Endothelial cell of umbilical vein (primary cell): ENCODE data around the gene SIGLECL1. TPM values are rescaled to one million over a fixed set of nuclear protein-coding genes. Genes with fewer than 3 reads are reported as not detected.

Source experiments
- BruUV-seq: library from RNA; stranded (reverse); fragments of 400-500 nt; replicated peaks from 2 replicates; lab custom pipeline; 2021; lab: Mats Ljungman, UMichigan
- CTCF ChIA-PET: fragments of 300-600, 350-600 bp; sonication (Branson Sonifier 250); formaldehyde crosslinking; loops from one replicate; lab custom pipeline; 2021; ENCODE audit warnings: antibody characterized with exemption, inconsistent platforms; lab: Charles Lee
- POLR2A ChIA-PET: fragments of 300-600, 350-600 bp; sonication (Branson Sonifier 250); formaldehyde crosslinking; loops from one replicate; lab custom pipeline; 2021; ENCODE audit warnings: antibody characterized with exemption, inconsistent platforms; lab: Charles Lee
- DNase-seq: peaks from one replicate; pipeline ENCODE4 v3.0.0-alpha.2; 2011; ENCODE audit warnings: low read depth, low spot score
- FAIRE-seq: peaks from 2 replicates; lab custom pipeline; 2011; peaks lifted over from hg19 to GRCh38; lab: Jason Lieb, UNC
- H2AFZ ChIP-seq: 2 replicates; pipeline ENCODE4 v1.6.0; 2012; ENCODE audit warnings: low read depth, low read length, control low read depth, inconsistent platforms
- H3K27ac ChIP-seq: 2 replicates; pipeline ENCODE4 v1.5.1; 2011; ENCODE audit warnings: low read depth, mild to moderate bottlenecking, control low read depth, low read length, moderate library complexity; ENCODE audit not compliant: insufficient read depth
- H3K27me3 ChIP-seq, 2 experiments: 2 replicates each; pipeline versions ENCODE4 v1.6.0 to v1.6.1; 2011; ENCODE audit warnings: low read length in 2 of 2, mixed read lengths in 1 of 2; ENCODE audit not compliant: control insufficient read depth in 2 of 2, insufficient read depth in 2 of 2
- H3K36me3 ChIP-seq, 2 experiments: 2 replicates in 1 of 2; 3 replicates in 1 of 2; pipeline ENCODE4 v1.5.1; 2011; ENCODE audit warnings: low read length in 2 of 2, mild to moderate bottlenecking in 1 of 2, moderate library complexity in 1 of 2; ENCODE audit not compliant: control insufficient read depth in 2 of 2, insufficient read depth in 2 of 2; ENCODE audit errors: extremely low read depth in 1 of 2
- H3K4me1 ChIP-seq: 3 replicates; pipeline ENCODE4 v1.5.1; 2011; ENCODE audit warnings: mild to moderate bottlenecking, low read length; ENCODE audit not compliant: control insufficient read depth, insufficient read depth; ENCODE audit errors: extremely low read depth
- H3K4me2 ChIP-seq: 2 replicates; pipeline ENCODE4 v1.6.1; 2011; ENCODE audit warnings: low read length, control low read depth, mixed read lengths; ENCODE audit not compliant: insufficient read depth
- H3K4me3 ChIP-seq, 3 experiments: fragments of 200-600 bp in 1 of 3; sonication (generic), shearing (Covaris generic) in 1 of 3; replicated peaks in 1 of 3; 2 replicates each; pipeline ENCODE4 v1.5.1; 2011 to 2016; ENCODE audit warnings: control low read depth in 3 of 3, low read length in 3 of 3, mild to moderate bottlenecking in 2 of 3, inconsistent platforms in 1 of 3, low read depth in 1 of 3, moderate library complexity in 1 of 3; ENCODE audit not compliant: insufficient read depth in 1 of 3
- H3K79me2 ChIP-seq: 2 replicates; pipeline ENCODE4 v1.6.0; 2012; ENCODE audit warnings: low read length, inconsistent platforms; ENCODE audit not compliant: control insufficient read depth, insufficient read depth
- H3K9ac ChIP-seq: replicated peaks from 2 replicates; pipeline ENCODE3; 2011; ENCODE audit warnings: low read length, control low read depth; ENCODE audit not compliant: insufficient read depth; ENCODE audit errors: extremely low read depth
- H3K9me1 ChIP-seq: replicated peaks from 3 replicates; pipeline ENCODE4 v1.6.0; 2011; ENCODE audit warnings: mild to moderate bottlenecking, low read length; ENCODE audit not compliant: control insufficient read depth, insufficient read depth; ENCODE audit errors: extremely low read depth
- H3K9me3 ChIP-seq: replicated peaks from 2 replicates; pipeline ENCODE4 v1.5.1; 2012; ENCODE audit warnings: low read length, inconsistent platforms; ENCODE audit not compliant: control insufficient read depth, insufficient read depth
- H4K20me1 ChIP-seq: replicated peaks from 2 replicates; pipeline ENCODE3; 2011; ENCODE audit warnings: mild to moderate bottlenecking, low read length; ENCODE audit not compliant: control insufficient read depth, insufficient read depth; ENCODE audit errors: extremely low read depth
- EZH2 ChIP-seq: IDR thresholded peaks from 2 replicates; pipeline ENCODE4 v1.6.1; 2012; ENCODE audit warnings: borderline replicate concordance, low read depth, mild to moderate bottlenecking, moderate library complexity, low read length, inconsistent platforms; ENCODE audit not compliant: severe bottlenecking
- FOS ChIP-seq: IDR thresholded peaks from 2 replicates; pipeline ENCODE4 v1.6.1; 2011; ENCODE audit warnings: mild to moderate bottlenecking, low read length, moderate library complexity, borderline replicate concordance; ENCODE audit not compliant: insufficient read depth
- GATA2 ChIP-seq: IDR thresholded peaks from 2 replicates; pipeline ENCODE4 v1.7.0; 2011; ENCODE audit warnings: low read depth, mild to moderate bottlenecking, moderate library complexity, mixed read lengths, low read length; ENCODE audit not compliant: insufficient read length, insufficient read depth
- JUN ChIP-seq: IDR thresholded peaks from 2 replicates; pipeline ENCODE4 v1.6.1; 2011; ENCODE audit warnings: borderline replicate concordance, low read depth; ENCODE audit not compliant: insufficient read length, insufficient read depth
- MYC ChIP-seq: IDR thresholded peaks from one replicate; pipeline ENCODE4 v1.6.1; 2011; ENCODE audit warnings: mild to moderate bottlenecking, low read depth, low read length
- POLR2A ChIP-seq: IDR thresholded peaks from 2 replicates; pipeline ENCODE4 v1.6.1; 2012; ENCODE audit warnings: low read depth, mild to moderate bottlenecking, control low read depth, low read length
- POLR2AphosphoS5 ChIP-seq: IDR thresholded peaks from 2 replicates; pipeline ENCODE4 v1.6.1; 2012; ENCODE audit warnings: low read depth, mild to moderate bottlenecking, control low read depth, low read length, moderate library complexity; ENCODE audit not compliant: insufficient read depth
- dilution Hi-C: fragments of 300-500 bp; cut with MboI; formaldehyde crosslinking; loops from one replicate; pipeline ENCODE4 v1.15.0; 2019; ENCODE audit warnings: low sequenced_read_pairs; ENCODE audit not compliant: extremely low pct_ligation_motif_present
- intact Hi-C: fragments of 100-400 bp; cut with micrococcal nuclease; formaldehyde crosslinking; loops from one replicate; pipeline ENCODE4 v1.10.0; 2022
- polyA plus RNA-seq, 4 experiments: library from polyadenylated mRNA; depleted of rRNA in 3 of 4; stranded (reverse) in 3 of 4; unstranded in 1 of 4; fragments of >200 nt; gene quantifications; 2 replicates each; pipeline versions ENCODE4 v1.2.1 to v1.2.3, GENCODE V29; 2011 to 2012; ENCODE audit warnings: missing spikeins in 1 of 4
- total RNA-seq: library from RNA; stranded (reverse); gene quantifications from 2 replicates; pipeline ENCODE4 v1.2.3, GENCODE V29; 2021
- TF ChIP-seq, protein P1 (sequence below), 2 donors: IDR thresholded peaks; 1 replicate in 1 of 2; 2 replicates in 1 of 2; pipeline ENCODE4 v1.5.1; 2011; ENCODE audit warnings: low read length in 2 of 2, mild to moderate bottlenecking in 2 of 2, moderate library complexity in 2 of 2, control low read depth in 1 of 2, inconsistent platforms in 1 of 2, low read depth in 1 of 2; ENCODE audit not compliant: insufficient read depth in 1 of 2; ENCODE audit errors: extremely low read depth in 1 of 2
- TF ChIP-seq, protein P2 (sequence below): IDR thresholded peaks from 2 replicates; pipeline ENCODE4 v1.6.1; 2011; ENCODE audit not compliant: insufficient read depth, insufficient read length

Gene SIGLECL1
- total and polyA plus RNA-seq, 2 donors (not counting 3 experiments of a cell fraction or from before 2014, with no cell fraction given) = not detected

DNA sequence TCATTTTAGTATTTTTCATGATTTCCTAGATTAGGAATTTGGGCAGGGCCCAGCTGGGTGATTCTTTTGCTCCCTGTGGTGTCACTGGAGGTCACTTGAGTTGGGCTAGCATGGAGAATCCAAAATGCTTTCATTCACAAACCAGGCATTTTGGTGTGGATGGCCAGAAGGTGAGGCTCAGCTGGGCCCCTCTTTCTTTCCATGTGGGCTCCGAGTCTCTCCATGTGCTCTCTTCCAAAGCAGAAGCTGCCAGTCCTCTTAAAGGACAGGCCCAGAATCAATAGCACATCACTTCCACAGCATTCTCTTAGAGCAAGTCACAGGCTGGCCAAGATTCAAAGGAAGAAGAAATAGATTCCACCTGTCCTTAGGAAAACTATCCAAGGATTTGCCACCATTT lies 38.8 kb downstream of the SIGLECL1 start:
- no TSS peak for BruUV-seq
- Histone ChIP-seq H2AFZ (no peak overlapping the region), H3K4me2 (no peak overlapping the region), H3K27ac (no peak overlapping the region), H3K4me3 (no peak overlapping the region), H3K4me1 (no peaks in the 10 kb centered on the region), H3K36me3 (no peaks in the 10 kb centered on the region), H3K9ac (no peak overlapping the region), H3K9me3 (no peaks in the 10 kb centered on the region), H3K79me2 (no peaks in the 10 kb centered on the region), H3K27me3 (no peaks in the 10 kb centered on the region), H3K9me1 (no peaks in the 10 kb centered on the region), H4K20me1 (no peaks in the 10 kb centered on the region)
- no peak for FAIRE-seq
- ChIA-PET CTCF (no interaction called here), POLR2A (no interaction called here)
- no peak for DNase-seq
- TF ChIP-seq JUN = no peak
- no peak for TF ChIP-seq POLR2AphosphoS5
- TF ChIP-seq, protein P1, sequence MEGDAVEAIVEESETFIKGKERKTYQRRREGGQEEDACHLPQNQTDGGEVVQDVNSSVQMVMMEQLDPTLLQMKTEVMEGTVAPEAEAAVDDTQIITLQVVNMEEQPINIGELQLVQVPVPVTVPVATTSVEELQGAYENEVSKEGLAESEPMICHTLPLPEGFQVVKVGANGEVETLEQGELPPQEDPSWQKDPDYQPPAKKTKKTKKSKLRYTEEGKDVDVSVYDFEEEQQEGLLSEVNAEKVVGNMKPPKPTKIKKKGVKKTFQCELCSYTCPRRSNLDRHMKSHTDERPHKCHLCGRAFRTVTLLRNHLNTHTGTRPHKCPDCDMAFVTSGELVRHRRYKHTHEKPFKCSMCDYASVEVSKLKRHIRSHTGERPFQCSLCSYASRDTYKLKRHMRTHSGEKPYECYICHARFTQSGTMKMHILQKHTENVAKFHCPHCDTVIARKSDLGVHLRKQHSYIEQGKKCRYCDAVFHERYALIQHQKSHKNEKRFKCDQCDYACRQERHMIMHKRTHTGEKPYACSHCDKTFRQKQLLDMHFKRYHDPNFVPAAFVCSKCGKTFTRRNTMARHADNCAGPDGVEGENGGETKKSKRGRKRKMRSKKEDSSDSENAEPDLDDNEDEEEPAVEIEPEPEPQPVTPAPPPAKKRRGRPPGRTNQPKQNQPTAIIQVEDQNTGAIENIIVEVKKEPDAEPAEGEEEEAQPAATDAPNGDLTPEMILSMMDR (IDR thresholded peaks at IDR 0.05; ENCODE audit: extremely low read depth in 1 of 2, insufficient read depth in 1 of 2, low read depth in 1 of 2, low read length in 2 of 2) = no peak
- TF ChIP-seq GATA2 = no peak
- no peak for TF ChIP-seq POLR2A
- TF ChIP-seq FOS = no peak
- TF ChIP-seq EZH2 = no peak
- TF ChIP-seq, protein P2, sequence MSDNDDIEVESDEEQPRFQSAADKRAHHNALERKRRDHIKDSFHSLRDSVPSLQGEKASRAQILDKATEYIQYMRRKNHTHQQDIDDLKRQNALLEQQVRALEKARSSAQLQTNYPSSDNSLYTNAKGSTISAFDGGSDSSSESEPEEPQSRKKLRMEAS = no peak
- TF ChIP-seq MYC = no peak
- dilution Hi-C loops (no loop called here), intact Hi-C loops (no loop called here)
